Measurements from ENCODE around the gene MRPL9.

Gene MRPL9

GRCh38 chr1:151763990-151764389 is 694 bp upstream of the MRPL9 start:
- H3K9me3 ChIP-seq (replicated peaks; ENCODE audit: insufficient read depth, low read length), result no peaks in the 10 kb centered on the region
- H3K4me2 ChIP-seq (ENCODE audit: low read depth, low read length), result peak overlapping the region; percentile 71
- no peaks in the 10 kb centered on the region for H4K20me1 ChIP-seq (ENCODE audit: insufficient read depth, low read length)
- no peak for TF ChIP-seq EZH2phosphoT487 (IDR thresholded peaks at IDR 0.05; ENCODE audit: low read length)
- TF ChIP-seq CTCF (IDR thresholded peaks at IDR 0.05; ENCODE audit: low read length), result no peak
- TF ChIP-seq EZH2 (optimal IDR thresholded peaks at IDR 0.05; ENCODE audit: low read depth, low read length), result no peak
- H3K9ac ChIP-seq (ENCODE audit: low read length), result peak overlapping the region; percentile 79
- peak overlapping the region; percentile 92 for H3K4me3 ChIP-seq (ENCODE audit: low read length)
- no peak for DNase-seq
- H3K4me1 ChIP-seq (ENCODE audit: low read length), result peaks cover 13% of the 10 kb centered on the region
- no peaks in the 10 kb centered on the region; the same call in 1 of the 2 replicates for H3K36me3 ChIP-seq (replicated peaks; ENCODE audit: insufficient read depth, low read length)
- H2AFZ ChIP-seq (ENCODE audit: low read length), result peak overlapping the region; percentile 61
- peak overlapping the region; percentile 59; the same call in 1 of the 2 replicates for H3K27ac ChIP-seq (ENCODE audit: low read length)
- peaks cover 30% of the 10 kb centered on the region for H3K79me2 ChIP-seq (ENCODE audit: low read length)
- no peaks in the 10 kb centered on the region for H3K27me3 ChIP-seq (replicated peaks; ENCODE audit: insufficient read depth, low read length)
- no peaks in the 10 kb centered on the region for H3K9me2 ChIP-seq (replicated peaks; ENCODE audit: insufficient read depth, low read length)
- H3F3A ChIP-seq (ENCODE audit: insufficient read depth, low read length), result peaks cover 4% of the 10 kb centered on the region; the same call in 1 of the 2 replicates

GRCh38 chr1:151760597-151761385 is 2.5 kb downstream of the MRPL9 start:
- Histone ChIP-seq H3K36me3 (replicated peaks; ENCODE audit: insufficient read depth, low read length) (no peaks in the 10 kb centered on the region; the same call in 1 of the 2 replicates), H3K4me3 (ENCODE audit: low read length) (no peak overlapping the region), H3K27ac (ENCODE audit: low read length) (no peak overlapping the region), H3K79me2 (ENCODE audit: low read length) (peaks cover 30% of the 10 kb centered on the region), H3K27me3 (replicated peaks; ENCODE audit: insufficient read depth, low read length) (no peaks in the 10 kb centered on the region), H2AFZ (ENCODE audit: low read length) (no peak overlapping the region), H3K9me2 (replicated peaks; ENCODE audit: insufficient read depth, low read length) (no peaks in the 10 kb centered on the region), H3K4me1 (ENCODE audit: low read length) (peaks cover 13% of the 10 kb centered on the region), H3K9ac (ENCODE audit: low read length) (no peak overlapping the region), H3K4me2 (ENCODE audit: low read depth, low read length) (no peak overlapping the region), H3K9me3 (replicated peaks; ENCODE audit: insufficient read depth, low read length) (no peaks in the 10 kb centered on the region), H3F3A (ENCODE audit: insufficient read depth, low read length) (peaks cover 4% of the 10 kb centered on the region; the same call in 1 of the 2 replicates), H4K20me1 (ENCODE audit: insufficient read depth, low read length) (no peaks in the 10 kb centered on the region)
- TF ChIP-seq CTCF (IDR thresholded peaks at IDR 0.05; ENCODE audit: low read length) (no peak), EZH2phosphoT487 (IDR thresholded peaks at IDR 0.05; ENCODE audit: low read length) (no peak), EZH2 (optimal IDR thresholded peaks at IDR 0.05; ENCODE audit: low read depth, low read length) (no peak)
- no peak for DNase-seq

- no peaks in the 10 kb centered on the region for H3K9me3 ChIP-seq (replicated peaks; ENCODE audit: insufficient read depth, low read length)
- H3K79me2 ChIP-seq (ENCODE audit: low read length), result peaks cover 30% of the 10 kb centered on the region
- H3F3A ChIP-seq (ENCODE audit: insufficient read depth, low read length), result peaks cover 4% of the 10 kb centered on the region; the same call in 1 of the 2 replicates
- H3K4me3 ChIP-seq (ENCODE audit: low read length), result no peak overlapping the region
- no peaks in the 10 kb centered on the region for H3K9me2 ChIP-seq (replicated peaks; ENCODE audit: insufficient read depth, low read length)
- no peak overlapping the region for H3K27ac ChIP-seq (ENCODE audit: low read length)
- no peak overlapping the region for H3K9ac ChIP-seq (ENCODE audit: low read length)
- no peaks in the 10 kb centered on the region; the same call in 1 of the 2 replicates for H3K36me3 ChIP-seq (replicated peaks; ENCODE audit: insufficient read depth, low read length)
- no peak for TF ChIP-seq EZH2 (optimal IDR thresholded peaks at IDR 0.05; ENCODE audit: low read depth, low read length)
- TF ChIP-seq EZH2phosphoT487 (IDR thresholded peaks at IDR 0.05; ENCODE audit: low read length), result no peak
- TF ChIP-seq CTCF (IDR thresholded peaks at IDR 0.05; ENCODE audit: low read length), result no peak
- no peaks in the 10 kb centered on the region for H3K27me3 ChIP-seq (replicated peaks; ENCODE audit: insufficient read depth, low read length)
- H2AFZ ChIP-seq (ENCODE audit: low read length), result no peak overlapping the region
- H3K4me2 ChIP-seq (ENCODE audit: low read depth, low read length), result no peak overlapping the region
- no peak for DNase-seq
- H4K20me1 ChIP-seq (ENCODE audit: insufficient read depth, low read length), result no peaks in the 10 kb centered on the region
- peaks cover 12% of the 10 kb centered on the region for H3K4me1 ChIP-seq (ENCODE audit: low read length)
Measured at GRCh38 chr1:151759241-151759640, 4.1 kb downstream of the MRPL9 start.
